SU-DHL-6 (cell line): ENCODE measurements around the gene IGFBPL1.

ENCODE experiments used
- EZH2phosphoT487 ChIP-seq: fragments of 200-600 bp; sonication (generic), shearing (Covaris generic); conservative IDR thresholded peaks from 2 replicates; pipeline ENCODE4 v1.6.1; 2018; ENCODE audit warnings: mild to moderate bottlenecking, antibody characterized with exemption, low read length, moderate library complexity, mixed read lengths
- TF ChIP-seq, protein P1 (sequence below): fragments of 200-600 bp; sonication (generic); IDR thresholded peaks from one replicate; pipeline ENCODE4 v1.5.1; 2017; ENCODE audit warnings: antibody characterized with exemption, mild to moderate bottlenecking, low read length, moderate library complexity; ENCODE audit not compliant: insufficient read depth, poor library complexity, severe bottlenecking

DNA sequence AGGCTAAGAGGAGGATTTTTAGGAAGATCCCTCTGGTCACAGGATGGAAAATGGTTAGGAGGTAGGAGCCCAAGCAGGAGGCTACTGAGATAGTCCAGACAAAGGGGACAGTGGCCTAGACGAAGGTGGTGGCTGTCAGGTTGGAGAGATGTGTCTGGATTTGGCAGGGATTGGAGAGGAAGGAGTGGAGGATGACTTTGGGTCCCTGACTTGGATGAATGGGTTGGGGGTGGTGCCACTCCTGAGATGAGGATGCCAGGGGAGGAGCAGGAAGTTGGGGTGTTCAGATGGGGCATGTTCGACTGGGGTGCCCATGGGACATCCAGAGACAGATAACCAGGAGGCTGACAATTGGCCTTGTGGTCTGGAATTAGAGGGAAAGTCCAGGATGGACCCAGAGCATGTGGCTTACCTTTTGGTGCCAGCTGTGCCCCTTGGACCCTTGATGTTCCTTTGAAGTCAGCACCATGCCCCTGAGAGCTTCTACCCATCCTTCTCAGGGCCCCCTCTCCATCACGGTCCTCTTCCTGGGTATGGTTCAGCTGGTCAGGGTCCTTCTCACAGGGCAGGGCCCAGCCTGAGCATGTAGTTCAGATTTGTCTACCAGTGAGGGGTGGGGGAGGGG lies 15.1 kb upstream of the IGFBPL1 start:
- TF ChIP-seq, protein P1, sequence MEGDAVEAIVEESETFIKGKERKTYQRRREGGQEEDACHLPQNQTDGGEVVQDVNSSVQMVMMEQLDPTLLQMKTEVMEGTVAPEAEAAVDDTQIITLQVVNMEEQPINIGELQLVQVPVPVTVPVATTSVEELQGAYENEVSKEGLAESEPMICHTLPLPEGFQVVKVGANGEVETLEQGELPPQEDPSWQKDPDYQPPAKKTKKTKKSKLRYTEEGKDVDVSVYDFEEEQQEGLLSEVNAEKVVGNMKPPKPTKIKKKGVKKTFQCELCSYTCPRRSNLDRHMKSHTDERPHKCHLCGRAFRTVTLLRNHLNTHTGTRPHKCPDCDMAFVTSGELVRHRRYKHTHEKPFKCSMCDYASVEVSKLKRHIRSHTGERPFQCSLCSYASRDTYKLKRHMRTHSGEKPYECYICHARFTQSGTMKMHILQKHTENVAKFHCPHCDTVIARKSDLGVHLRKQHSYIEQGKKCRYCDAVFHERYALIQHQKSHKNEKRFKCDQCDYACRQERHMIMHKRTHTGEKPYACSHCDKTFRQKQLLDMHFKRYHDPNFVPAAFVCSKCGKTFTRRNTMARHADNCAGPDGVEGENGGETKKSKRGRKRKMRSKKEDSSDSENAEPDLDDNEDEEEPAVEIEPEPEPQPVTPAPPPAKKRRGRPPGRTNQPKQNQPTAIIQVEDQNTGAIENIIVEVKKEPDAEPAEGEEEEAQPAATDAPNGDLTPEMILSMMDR, result no peak
- no peak for TF ChIP-seq EZH2phosphoT487
